GM23338 (cell line): ENCODE measurements around the gene SLC37A1. TPM values are rescaled to one million over a fixed set of nuclear protein-coding genes. Genes with fewer than 3 reads are reported as not detected.

Experiments
- ATAC-seq: fragments of 200-7000 bp; cut with Tn5 transposase; 3 replicates; pipeline ENCODE4 v1.9.1; 2020
- DNase-seq: peaks from one replicate; pipeline ENCODE4 v3.0.0-alpha.2; 2015; ENCODE audit warnings: low spot score
- H2AFZ ChIP-seq: fragments of 200-600 bp; sonication (generic); 2 replicates; pipeline ENCODE4 v1.8.0; 2016; ENCODE audit warnings: antibody characterized with exemption, mild to moderate bottlenecking, moderate library complexity
- H3F3A ChIP-seq: fragments of 200-600 bp; sonication (generic); replicated peaks from 2 replicates; pipeline ENCODE4 v1.8.0; 2017; ENCODE audit warnings: antibody characterized with exemption, mixed run types, low read depth
- H3K27ac ChIP-seq: fragments of 200-600 bp; sonication (generic); 2 replicates; pipeline ENCODE4 v1.6.1; 2016; ENCODE audit warnings: low read depth
- H3K27me3 ChIP-seq: fragments of 200-600 bp; sonication (generic); 2 replicates; pipeline ENCODE4 v1.8.0; 2016; ENCODE audit warnings: mild to moderate bottlenecking, mixed run types, moderate library complexity; ENCODE audit not compliant: insufficient read depth
- H3K36me3 ChIP-seq: fragments of 200-600 bp; sonication (generic); 2 replicates; pipeline ENCODE4 v1.8.0; 2016; ENCODE audit warnings: mild to moderate bottlenecking; ENCODE audit not compliant: insufficient read depth
- H3K4me1 ChIP-seq: fragments of 200-600 bp; sonication (generic); 2 replicates; pipeline ENCODE4 v1.8.0; 2016; ENCODE audit warnings: mild to moderate bottlenecking, moderate library complexity; ENCODE audit not compliant: insufficient read depth
- H3K4me2 ChIP-seq: fragments of 200-600 bp; sonication (generic); 2 replicates; pipeline ENCODE4 v1.7.1; 2017; ENCODE audit warnings: mixed run types
- H3K4me3 ChIP-seq: fragments of 200-600 bp; sonication (generic); 2 replicates; pipeline ENCODE4 v1.6.1; 2016; ENCODE audit warnings: mixed run types
- H3K79me2 ChIP-seq: fragments of 200-600 bp; sonication (generic); replicated peaks from 2 replicates; pipeline ENCODE4 v1.8.0; 2017; ENCODE audit warnings: mild to moderate bottlenecking; ENCODE audit not compliant: insufficient read depth
- H3K9me2 ChIP-seq: fragments of 200-600 bp; sonication (generic); 2 replicates; pipeline ENCODE4 v1.8.0; 2017; ENCODE audit not compliant: insufficient read depth
- H4K20me1 ChIP-seq: fragments of 200-600 bp; sonication (generic); replicated peaks from 2 replicates; pipeline ENCODE4 v1.8.0; 2017; ENCODE audit warnings: mild to moderate bottlenecking; ENCODE audit not compliant: insufficient read depth
- H3K27ac Mint-ChIP-seq: 2 replicates; pipeline ENCODE4 v1.8.0; 2020; ENCODE audit warnings: inconsistent platforms, mild to moderate bottlenecking, moderate library complexity, mixed read lengths
- H3K27me3 Mint-ChIP-seq: 3 replicates; pipeline ENCODE4 v1.8.0; 2022; ENCODE audit warnings: low read depth, mild to moderate bottlenecking, moderate library complexity, mixed read lengths, inconsistent platforms; ENCODE audit not compliant: insufficient read depth, poor library complexity
- H3K36me3 Mint-ChIP-seq: 3 replicates; pipeline ENCODE4 v1.8.0; 2021; ENCODE audit warnings: low read depth, mild to moderate bottlenecking, inconsistent platforms, moderate library complexity, mixed read lengths
- H3K4me1 Mint-ChIP-seq: 3 replicates; pipeline ENCODE4 v1.8.0; 2020; ENCODE audit warnings: mild to moderate bottlenecking, inconsistent platforms, mixed read lengths
- H3K4me3 Mint-ChIP-seq: 3 replicates; pipeline ENCODE4 v1.8.0; 2021; ENCODE audit warnings: moderate library complexity, mild to moderate bottlenecking, inconsistent platforms, mixed read lengths
- H3K9me3 Mint-ChIP-seq: 3 replicates; pipeline ENCODE4 v1.8.0; 2020; ENCODE audit warnings: moderate library complexity, mild to moderate bottlenecking, inconsistent platforms, mixed read lengths
- CREB1 ChIP-seq: fragments of 250-450 bp; sonication (Bioruptor Pico); IDR thresholded peaks from 2 replicates; pipeline ENCODE4 v1.5.0; 2020; ENCODE audit warnings: low read depth, mild to moderate bottlenecking, moderate library complexity
- CTCF ChIP-seq, 2 experiments: fragments of 200-600 bp in 1 of 2; sonication (generic) in 1 of 2; conservative IDR thresholded peaks; 2 replicates each; pipeline versions ENCODE4 v1.5.1 to v1.6.1; 2016 to 2017; ENCODE audit warnings: antibody characterized with exemption in 2 of 2, low read depth in 2 of 2, mild to moderate bottlenecking in 2 of 2, moderate library complexity in 1 of 2
- ETS1 ChIP-seq: IDR thresholded peaks from 2 replicates; pipeline ENCODE4 v1.6.1; 2016; ENCODE audit warnings: antibody characterized with exemption
- EZH2 ChIP-seq: fragments of 200-600 bp; sonication (generic); IDR thresholded peaks from one replicate; pipeline ENCODE4 v1.8.0; 2017; ENCODE audit warnings: antibody characterized with exemption, mild to moderate bottlenecking, low read depth; ENCODE audit not compliant: unreplicated experiment
- EZH2phosphoT487 ChIP-seq: fragments of 200-600 bp; sonication (generic); IDR thresholded peaks from one replicate; pipeline ENCODE4 v1.8.1; 2018; ENCODE audit warnings: antibody characterized with exemption; ENCODE audit not compliant: unreplicated experiment
- JUNB ChIP-seq: IDR thresholded peaks from one replicate; pipeline ENCODE4 v1.6.1; 2016; ENCODE audit warnings: antibody characterized with exemption; ENCODE audit not compliant: unreplicated experiment
- NANOG ChIP-seq: IDR thresholded peaks from 2 replicates; pipeline ENCODE4 v1.6.1; 2016; ENCODE audit warnings: antibody characterized with exemption, borderline replicate concordance
- POLR2AphosphoS5 ChIP-seq: IDR thresholded peaks from 2 replicates; pipeline ENCODE4 v1.6.1; 2016; ENCODE audit warnings: antibody characterized with exemption, low read depth
- REST ChIP-seq: IDR thresholded peaks from one replicate; pipeline ENCODE4 v1.6.1; 2018; ENCODE audit warnings: antibody characterized with exemption; ENCODE audit not compliant: unreplicated experiment
- STAT1 ChIP-seq: IDR thresholded peaks from one replicate; pipeline ENCODE4 v1.6.1; 2016; ENCODE audit warnings: antibody characterized with exemption; ENCODE audit not compliant: unreplicated experiment
- ZNF114 ChIP-seq: fragments of 250-450 bp; sonication (Bioruptor Pico); IDR thresholded peaks from 2 replicates; pipeline ENCODE4 v1.5.0; 2020; ENCODE audit warnings: mild to moderate bottlenecking, moderate library complexity
- ZNF331 ChIP-seq: fragments of 250-450 bp; sonication (Bioruptor Pico); IDR thresholded peaks from 2 replicates; pipeline ENCODE4 v1.5.0; 2020; ENCODE audit warnings: low read depth, mild to moderate bottlenecking, moderate library complexity
- ZNF462 ChIP-seq: fragments of 250-450 bp; sonication (Bioruptor Pico); IDR thresholded peaks from 2 replicates; pipeline ENCODE4 v1.5.0; 2020; ENCODE audit warnings: mild to moderate bottlenecking, moderate library complexity
- polyA plus RNA-seq: library from polyadenylated mRNA; unstranded; fragments of >200 nt; fragmentation: Nextera tagmentation; extraction: Ambion mirVana; gene quantifications from 2 replicates; pipeline ENCODE4 v1.2.1, GENCODE V29; 2016
- total RNA-seq: library from RNA; depleted of rRNA; stranded (reverse); fragments of >200 nt; shearing (Covaris generic); gene quantifications from 2 replicates; pipeline ENCODE4 v1.2.3, GENCODE V29; 2014

Gene SLC37A1
- total and polyA plus RNA-seq, 2 experiments from 2014 or later: 14.0 to 30.3 TPM

GRCh38 chr21:42495027-42495426 lies 18.6 kb upstream of the SLC37A1 start:
- Histone ChIP-seq H3K9me2 (0 out of 2 replicates have a peak, but pooled peaks cover 5% of the 10 kb centered on the region), H3K4me3 (peak overlapping the region; percentile 76; the same call in 1 of the 2 replicates), H3K4me1 (peaks cover 7% of the 10 kb centered on the region; the same call in 1 of the 2 replicates), H4K20me1 (no peaks in the 10 kb centered on the region), H3K27me3 (no peaks in the 10 kb centered on the region), H3K4me2 (peak overlapping the region; percentile 95; the same call in 1 of the 2 replicates), H3K27ac (no peak overlapping the region), H3K79me2 (no peaks in the 10 kb centered on the region), H3F3A (0 out of 2 replicates have a peak, but pooled peaks cover 6% of the 10 kb centered on the region), H2AFZ (no peak overlapping the region; the same call in 1 of the 2 replicates), H3K36me3 (no peaks in the 10 kb centered on the region)
- DNase-seq (no peak), ATAC-seq (no peak)
- Mint-ChIP-seq H3K9me3 (no peaks in the 10 kb centered on the region; the same call in 2 of the 3 replicates), H3K4me3 (peak overlapping the region; percentile 84; the same call in 1 of the 3 replicates), H3K36me3 (no peaks in the 10 kb centered on the region), H3K27ac (no peak overlapping the region), H3K4me1 (peaks cover 25% of the 10 kb centered on the region; the same call in 2 of the 3 replicates), H3K27me3 (peaks cover 11% of the 10 kb centered on the region)
- TF ChIP-seq ZNF331 (CRISPR knock-in tag) (no peak), CTCF (conservative IDR thresholded peaks at IDR 0.05; ENCODE audit: low read depth in 2 of 2) (no peak), POLR2AphosphoS5 (no peak), EZH2phosphoT487 (no peak), STAT1 (no peak), REST (no peak), ETS1 (no peak), CREB1 (CRISPR knock-in tag) (no peak), NANOG (no peak), EZH2 (no peak), ZNF114 (CRISPR knock-in tag) (no peak), JUNB (no peak), ZNF462 (CRISPR knock-in tag) (no peak)
